Activated CD4-positive, alpha-beta T cell treated with anti-CD3 and anti-CD28 coated beads for 36 hours (primary cell): ENCODE results near the gene TMEM266. TPM values are rescaled to one million over a fixed set of nuclear protein-coding genes. Genes with fewer than 3 reads are reported as not detected.
A peak's percentile ranks its signal among the peaks of the same experiment; 100 is the strongest.

Experiments used
- ATAC-seq: fragments of 200-7000 bp; cut with Tn5 transposase; one replicate; pipeline ENCODE4 v1.10.0; 2021; ENCODE audit warnings: mild to moderate bottlenecking, moderate library complexity
- CTCF ChIA-PET: fragments of 350-600 bp; sonication (Branson Sonifier 250); formaldehyde crosslinking; loops from one replicate; lab custom pipeline; 2021; ENCODE audit warnings: antibody characterized with exemption; lab: Charles Lee
- POLR2A ChIA-PET: fragments of 350-600 bp; sonication (Branson Sonifier 250); formaldehyde crosslinking; loops from one replicate; lab custom pipeline; 2021; ENCODE audit warnings: antibody characterized with exemption, inconsistent platforms; lab: Charles Lee
- DNase-seq: peaks from one replicate; pipeline ENCODE4 v3.0.0-alpha.2; 2020
- H3K27ac Mint-ChIP-seq: one replicate; pipeline ENCODE4 v1.8.0; 2021; ENCODE audit warnings: mixed read lengths
- H3K27me3 Mint-ChIP-seq: one replicate; pipeline ENCODE4 v1.8.0; 2021; ENCODE audit warnings: mixed read lengths
- H3K36me3 Mint-ChIP-seq: one replicate; pipeline ENCODE4 v1.8.0; 2021; ENCODE audit warnings: low read depth, mixed read lengths
- H3K4me1 Mint-ChIP-seq: one replicate; pipeline ENCODE4 v1.8.0; 2021; ENCODE audit warnings: mixed read lengths
- H3K4me3 Mint-ChIP-seq: one replicate; pipeline ENCODE4 v1.8.0; 2021; ENCODE audit warnings: mild to moderate bottlenecking, moderate library complexity, mixed read lengths
- H3K9me3 Mint-ChIP-seq: one replicate; pipeline ENCODE4 v1.8.0; 2021; ENCODE audit warnings: low read depth, mixed read lengths
- intact Hi-C, 2 experiments: fragments of 100-400 bp; cut with DNase I in 1 of 2; cut with micrococcal nuclease in 1 of 2; formaldehyde crosslinking; loops; one replicate each; pipeline versions ENCODE4 v1.14.2 to v1.15.1; 2022 to 2024; cut with DNase I, micrococcal nuclease
- total RNA-seq, 2 experiments: library from RNA; stranded (reverse); gene quantifications; one replicate each; pipeline ENCODE4 v1.2.3, GENCODE V29; 2021

TMEM266 gene
- total RNA-seq, 2 experiments from 2014 or later, result not detected

GRCh38 chr15:76185716-76186115 is 125.9 kb downstream of the TMEM266 start:
- ChIA-PET CTCF (interaction anchor here (0.6 to 1.4 kb wide), 8 partner anchors 9 to 302 kb away, joined by 3 to 6 read pairs (median 4); no protein-coding TSS in a partner anchor), POLR2A (interaction anchor here (0.6 kb wide), 1 partner anchor 265 kb away, joined by 3 read pairs; no protein-coding TSS in a partner anchor)
- peaks cover 44% of the 10 kb centered on the region for H3K27me3 Mint-ChIP-seq
- intact Hi-C loops, result no loop called here
- H3K4me1 Mint-ChIP-seq, result peaks cover 13% of the 10 kb centered on the region
- no peaks in the 10 kb centered on the region for H3K36me3 Mint-ChIP-seq
- no peaks in the 10 kb centered on the region for H3K9me3 Mint-ChIP-seq
- peak; percentile 41 for DNase-seq
- no peak overlapping the region for H3K4me3 Mint-ChIP-seq
- ATAC-seq, result no peak
- no peak overlapping the region for H3K27ac Mint-ChIP-seq

GRCh38 chr15:76187163-76187562 is 127.4 kb downstream of the TMEM266 start:
- POLR2A ChIA-PET, result no interaction called here
- Mint-ChIP-seq H3K4me3 (no peak overlapping the region), H3K4me1 (peaks cover 9% of the 10 kb centered on the region), H3K27ac (no peak overlapping the region), H3K9me3 (no peaks in the 10 kb centered on the region), H3K27me3 (peaks cover 47% of the 10 kb centered on the region), H3K36me3 (no peaks in the 10 kb centered on the region)
- CTCF ChIA-PET, result interaction anchor here (0.7 to 1.6 kb wide), 3 partner anchors 9 to 377 kb away, joined by 3 to 5 read pairs (median 3); no protein-coding TSS in a partner anchor
- ATAC-seq (no peak), DNase-seq (no peak)
- intact Hi-C loops, result no loop called here

- intact Hi-C loops, result no loop called here
- H3K27me3 Mint-ChIP-seq, result peaks cover 51% of the 10 kb centered on the region
- CTCF ChIA-PET, result no interaction called here
Observed at GRCh38 chr15:76189106-76189505, 129.3 kb downstream of the TMEM266 start.

GRCh38 chr15:76190070-76190564 is 130.3 kb downstream of the TMEM266 start:
- no peak overlapping the region for H3K4me3 Mint-ChIP-seq
- H3K36me3 Mint-ChIP-seq, result no peaks in the 10 kb centered on the region
- intact Hi-C loops, result loop anchor here (1.0 to 5.0 kb wide), 6 partner anchors 97 to 677 kb away; partner anchors contain the start of gene ISL2 (in 2 of the 2)
- H3K27ac Mint-ChIP-seq, result no peak overlapping the region
- ChIA-PET POLR2A (no interaction called here), CTCF (interaction anchor here (0.6 to 2.4 kb wide), 9 partner anchors 15 to 751 kb away, joined by 3 to 7 read pairs (median 3); no protein-coding TSS in a partner anchor)
- H3K9me3 Mint-ChIP-seq, result no peaks in the 10 kb centered on the region
- no peak for ATAC-seq
- peaks cover 48% of the 10 kb centered on the region for H3K27me3 Mint-ChIP-seq
- H3K4me1 Mint-ChIP-seq, result peaks cover 9% of the 10 kb centered on the region
- DNase-seq, result no peak

More at GRCh38 chr15:76189106-76189505, 129.3 kb downstream of the TMEM266 start:
- no peaks in the 10 kb centered on the region for H3K9me3 Mint-ChIP-seq
- H3K4me3 Mint-ChIP-seq, result no peak overlapping the region
- H3K4me1 Mint-ChIP-seq, result peaks cover 9% of the 10 kb centered on the region
- H3K27ac Mint-ChIP-seq, result no peak overlapping the region
- POLR2A ChIA-PET, result no interaction called here
- DNase-seq, result no peak
- ATAC-seq, result no peak
- H3K36me3 Mint-ChIP-seq, result no peaks in the 10 kb centered on the region

GRCh38 chr15:76190751-76191538 is 131.2 kb downstream of the TMEM266 start:
- Mint-ChIP-seq H3K4me3 (no peak overlapping the region), H3K4me1 (peaks cover 9% of the 10 kb centered on the region), H3K36me3 (no peaks in the 10 kb centered on the region), H3K9me3 (no peaks in the 10 kb centered on the region), H3K27ac (no peak overlapping the region), H3K27me3 (peaks cover 41% of the 10 kb centered on the region)
- POLR2A ChIA-PET, result no interaction called here
- ATAC-seq, result peak; percentile 98
- intact Hi-C loops, result loop anchor here (1.0 to 5.0 kb wide), 6 partner anchors 96 to 676 kb away; partner anchors contain the start of gene ISL2 (in 2 of the 2)
- CTCF ChIA-PET, result interaction anchor here (0.6 to 2.4 kb wide), 14 partner anchors 11 to 716 kb away, joined by 3 to 7 read pairs (median 3); partner anchors contain the start of gene ISL2
- peak; percentile 88 for DNase-seq

GRCh38 chr15:76191539-76192244 is 131.9 kb downstream of the TMEM266 start:
- peaks cover 9% of the 10 kb centered on the region for H3K4me1 Mint-ChIP-seq
- H3K36me3 Mint-ChIP-seq, result no peaks in the 10 kb centered on the region
- H3K27ac Mint-ChIP-seq, result no peak overlapping the region
- H3K27me3 Mint-ChIP-seq, result peaks cover 38% of the 10 kb centered on the region
- intact Hi-C loops, result loop anchor here (2.0 to 5.0 kb wide), 4 partner anchors 95 to 675 kb away; partner anchors contain the start of gene ISL2 (in 2 of the 2)
- DNase-seq (peak; percentile 27), ATAC-seq (no peak)
- H3K4me3 Mint-ChIP-seq, result no peak overlapping the region
- CTCF ChIA-PET, result interaction anchor here (0.6 to 2.4 kb wide), 10 partner anchors 10 to 715 kb away, joined by 3 to 7 read pairs (median 4); partner anchors contain the start of gene ISL2
- POLR2A ChIA-PET, result no interaction called here
- H3K9me3 Mint-ChIP-seq, result no peaks in the 10 kb centered on the region

- H3K36me3 Mint-ChIP-seq, result no peaks in the 10 kb centered on the region
- DNase-seq (no peak), ATAC-seq (no peak)
- no peak overlapping the region for H3K27ac Mint-ChIP-seq
- no peak overlapping the region for H3K4me3 Mint-ChIP-seq
- CTCF ChIA-PET, result interaction anchor here (1.0 kb wide), 1 partner anchor 82 kb away, joined by 3 read pairs; no protein-coding TSS in a partner anchor
- POLR2A ChIA-PET, result no interaction called here
- H3K4me1 Mint-ChIP-seq, result peaks cover 9% of the 10 kb centered on the region
- H3K27me3 Mint-ChIP-seq, result peaks cover 33% of the 10 kb centered on the region
- H3K9me3 Mint-ChIP-seq, result no peaks in the 10 kb centered on the region
- intact Hi-C loops, result loop anchor here in 1 of 2 experiments (5.0 kb wide), 1 partner anchor 145 kb away; the partner anchor contains the start of gene ISL2
Observed at GRCh38 chr15:76192715-76193114, 132.9 kb downstream of the TMEM266 start.

GRCh38 chr15:76193934-76194333 is 134.1 kb downstream of the TMEM266 start:
- ChIA-PET CTCF (interaction anchor here (0.9 to 2.4 kb wide), 3 partner anchors 8 to 152 kb away, joined by 4 to 6 read pairs (median 5); no protein-coding TSS in a partner anchor), POLR2A (interaction anchor here (0.6 kb wide), 1 partner anchor 1209 kb away, joined by 3 read pairs; no protein-coding TSS in a partner anchor)
- DNase-seq, result no peak
- no peak for ATAC-seq
- Mint-ChIP-seq H3K27ac (no peak overlapping the region), H3K36me3 (no peaks in the 10 kb centered on the region), H3K4me3 (no peak overlapping the region), H3K9me3 (no peaks in the 10 kb centered on the region), H3K4me1 (peaks cover 9% of the 10 kb centered on the region), H3K27me3 (peaks cover 27% of the 10 kb centered on the region)
- intact Hi-C loops, result loop anchor here in 1 of 2 experiments (5.0 kb wide), 1 partner anchor 143 kb away; the partner anchor contains the start of gene ISL2

- Mint-ChIP-seq H3K27me3 (peaks cover 14% of the 10 kb centered on the region), H3K4me1 (peaks cover 6% of the 10 kb centered on the region), H3K27ac (no peak overlapping the region), H3K36me3 (no peaks in the 10 kb centered on the region), H3K4me3 (no peak overlapping the region), H3K9me3 (no peaks in the 10 kb centered on the region)
- no peak for ATAC-seq
- ChIA-PET CTCF (interaction anchor here (0.8 to 2.4 kb wide), 3 partner anchors 9 to 12 kb away, joined by 3 to 6 read pairs (median 3); no protein-coding TSS in a partner anchor), POLR2A (no interaction called here)
- no peak for DNase-seq
- intact Hi-C loops, result no loop called here
Observed at GRCh38 chr15:76195506-76196268, 135.9 kb downstream of the TMEM266 start.
